DOHH2 (cell line): ENCODE measurements around the gene AFG1L.

Source experiments
- H3F3A ChIP-seq: fragments of 200-600 bp; sonication (generic), shearing (Covaris generic); 2 replicates; pipeline ENCODE4 v1.6.0; 2016; ENCODE audit warnings: antibody characterized with exemption, mild to moderate bottlenecking; ENCODE audit not compliant: control insufficient read depth, insufficient read depth
- H3K27ac ChIP-seq: fragments of 200-600 bp; sonication (generic); 2 replicates; pipeline ENCODE4 v1.5.1; 2014; ENCODE audit warnings: low read depth, mild to moderate bottlenecking, low read length, moderate library complexity
- H3K27me3 ChIP-seq: fragments of 200-600 bp; sonication (generic); 2 replicates; pipeline ENCODE4 v1.6.1; 2014; ENCODE audit warnings: mild to moderate bottlenecking, low read length, mixed read lengths; ENCODE audit not compliant: control insufficient read depth
- H3K36me3 ChIP-seq: fragments of 200-600 bp; sonication (generic); 2 replicates; pipeline ENCODE4 v1.6.1; 2014; ENCODE audit warnings: mild to moderate bottlenecking, low read length, moderate library complexity, mixed read lengths; ENCODE audit not compliant: control insufficient read depth
- H3K4me1 ChIP-seq: fragments of 200-600 bp; sonication (generic); 2 replicates; pipeline ENCODE4 v1.6.1; 2014; ENCODE audit warnings: mild to moderate bottlenecking, low read length, mixed read lengths; ENCODE audit not compliant: control insufficient read depth
- H3K4me2 ChIP-seq: fragments of 200-600 bp; sonication (generic); 2 replicates; pipeline ENCODE4 v1.6.0; 2014; ENCODE audit warnings: mild to moderate bottlenecking, low read length, moderate library complexity
- H3K4me3 ChIP-seq: fragments of 200-600 bp; sonication (generic); 2 replicates; pipeline ENCODE4 v1.5.1; 2014; ENCODE audit warnings: mild to moderate bottlenecking, low read length, mixed read lengths
- H3K79me2 ChIP-seq: fragments of 200-600 bp; sonication (generic); 2 replicates; pipeline ENCODE4 v1.6.1; 2014; ENCODE audit warnings: mild to moderate bottlenecking, low read length, mixed read lengths; ENCODE audit not compliant: control insufficient read depth
- H3K9me2 ChIP-seq: fragments of 200-600 bp; sonication (generic); replicated peaks from 2 replicates; pipeline ENCODE4 v1.6.1; 2014; ENCODE audit warnings: mild to moderate bottlenecking, low read length, mixed read lengths; ENCODE audit not compliant: control insufficient read depth
- H3K9me3 ChIP-seq: fragments of 200-600 bp; sonication (generic); 2 replicates; pipeline ENCODE4 v1.6.1; 2014; ENCODE audit warnings: antibody characterized with exemption, low read length, mixed read lengths; ENCODE audit not compliant: control insufficient read depth, insufficient read depth
- H4K20me1 ChIP-seq: fragments of 200-600 bp; sonication (generic); 2 replicates; pipeline ENCODE4 v1.6.0; 2014; ENCODE audit warnings: low read depth, mild to moderate bottlenecking, antibody characterized with exemption, low read length, moderate library complexity; ENCODE audit not compliant: control insufficient read depth, insufficient read depth
- CTCF ChIP-seq: fragments of 200-600 bp; sonication (generic); IDR thresholded peaks from one replicate; pipeline ENCODE4 v1.5.1; 2014; ENCODE audit warnings: antibody characterized with exemption, mild to moderate bottlenecking, low read depth, low read length; ENCODE audit not compliant: poor library complexity, severe bottlenecking
- EZH2phosphoT487 ChIP-seq: fragments of 200-600 bp; sonication (generic); IDR thresholded peaks from 2 replicates; pipeline ENCODE4 v1.6.1; 2017; ENCODE audit warnings: borderline replicate concordance, mild to moderate bottlenecking, antibody characterized with exemption, low read length, moderate library complexity, mixed read lengths

Gene AFG1L

GRCh38 chr6:108546079-108547049 is 251.5 kb downstream of the AFG1L start:
- Histone ChIP-seq H3K79me2 (no peaks in the 10 kb centered on the region), H3K27ac (no peak overlapping the region), H3K36me3 (no peaks in the 10 kb centered on the region), H3K4me3 (no peak overlapping the region), H3K9me3 (no peaks in the 10 kb centered on the region), H3K9me2 (no peaks in the 10 kb centered on the region), H3K4me1 (peaks cover 13% of the 10 kb centered on the region), H4K20me1 (no peaks in the 10 kb centered on the region), H3F3A (no peaks in the 10 kb centered on the region), H3K4me2 (no peak overlapping the region), H3K27me3 (no peaks in the 10 kb centered on the region)
- TF ChIP-seq CTCF (no peak), EZH2phosphoT487 (no peak)

DNA sequence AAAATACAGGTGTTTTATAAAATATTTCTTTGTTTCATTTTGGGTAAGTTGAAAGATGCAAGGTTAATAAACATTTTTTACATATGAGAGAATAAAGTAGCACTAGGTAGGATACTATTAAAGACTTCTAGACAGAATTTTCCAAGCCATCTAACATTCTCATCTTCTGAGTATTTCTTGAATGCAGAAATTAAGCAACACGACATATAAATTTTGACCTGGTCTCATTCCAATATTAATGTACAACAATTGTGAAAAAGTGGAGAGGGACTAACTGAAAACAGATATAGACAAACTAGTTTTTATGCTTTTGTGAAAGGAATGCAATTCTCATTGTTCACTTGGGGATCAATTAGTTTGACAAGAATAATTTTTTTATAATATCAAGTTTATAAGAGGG is 254.4 kb downstream of the AFG1L start:
- Histone ChIP-seq H3K4me1 (peaks cover 11% of the 10 kb centered on the region), H3K27ac (no peak overlapping the region), H3F3A (no peaks in the 10 kb centered on the region), H3K4me3 (no peak overlapping the region), H3K36me3 (no peaks in the 10 kb centered on the region), H3K27me3 (no peaks in the 10 kb centered on the region), H4K20me1 (no peaks in the 10 kb centered on the region), H3K9me3 (no peaks in the 10 kb centered on the region), H3K9me2 (no peaks in the 10 kb centered on the region), H3K4me2 (no peak overlapping the region), H3K79me2 (no peaks in the 10 kb centered on the region)
- no peak for TF ChIP-seq EZH2phosphoT487
- no peak for TF ChIP-seq CTCF

DNA sequence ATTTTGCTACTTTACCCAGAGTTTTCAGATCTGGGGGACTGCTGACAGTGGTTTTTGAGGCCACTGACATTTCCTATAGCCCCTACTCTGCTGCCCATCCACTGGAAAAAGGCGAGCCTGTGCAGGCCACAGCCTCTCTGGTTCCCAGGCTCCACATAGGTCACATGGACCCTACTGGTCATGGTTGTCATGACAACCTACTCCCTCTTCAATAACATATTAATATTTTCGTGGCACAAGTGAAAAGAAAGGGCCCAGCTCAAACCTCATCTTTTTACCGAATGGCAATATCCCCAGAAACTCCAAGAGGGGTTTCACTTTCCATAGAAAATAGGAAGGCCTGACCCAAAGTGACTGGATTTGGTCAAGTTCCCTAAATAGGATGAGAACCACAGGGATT is 254.9 kb downstream of the AFG1L start:
- peaks cover 11% of the 10 kb centered on the region for H3K4me1 ChIP-seq
- no peak overlapping the region for H3K27ac ChIP-seq
- H3K9me3 ChIP-seq = no peaks in the 10 kb centered on the region
- TF ChIP-seq EZH2phosphoT487 (no peak), CTCF (no peak)
- no peak overlapping the region for H3K4me3 ChIP-seq
- H4K20me1 ChIP-seq = no peaks in the 10 kb centered on the region
- no peaks in the 10 kb centered on the region for H3K36me3 ChIP-seq
- H3K79me2 ChIP-seq = no peaks in the 10 kb centered on the region
- no peak overlapping the region for H3K4me2 ChIP-seq
- H3F3A ChIP-seq = no peaks in the 10 kb centered on the region
- no peaks in the 10 kb centered on the region for H3K9me2 ChIP-seq
- no peaks in the 10 kb centered on the region for H3K27me3 ChIP-seq
